T-cell (primary cell): ENCODE results near the gene BDH2. TPM values are rescaled to one million over a fixed set of nuclear protein-coding genes. Genes with fewer than 3 reads are reported as not detected.

Source experiments
- ATAC-seq, 4 experiments: fragments of 200-7000 bp in 3 of 4; fragments of 150-1000 bp in 1 of 4; cut with Tn5 transposase; replicated peaks in 1 of 4; 1 replicate in 3 of 4; 2 replicates in 1 of 4; pipeline ENCODE4 v1.10.0; 2021; ENCODE audit warnings: moderate library complexity in 3 of 4, mild to moderate bottlenecking in 2 of 4, moderate number of reproducible peaks in 1 of 4
- CTCF ChIA-PET, 2 donors: fragments of 300-600 bp; sonication (Branson Sonifier 250); formaldehyde crosslinking; loops; one replicate each; lab custom pipeline; 2022; ENCODE audit warnings: antibody characterized with exemption in 2 of 2; lab: Charles Lee
- POLR2A ChIA-PET, 2 donors: fragments of 300-600 bp; sonication (Branson Sonifier 250); formaldehyde crosslinking; loops; one replicate each; lab custom pipeline; 2022; ENCODE audit warnings: antibody characterized with exemption in 2 of 2; lab: Charles Lee
- DNase-seq, 35 experiments: peaks; one replicate each; pipeline versions ENCODE4 v3.0.0 to v3.0.0-alpha.2; 2013 to 2023
- H3K27ac ChIP-seq: one replicate; pipeline ENCODE4 v1.5.1; 2013; ENCODE audit warnings: low read length
- H3K27me3 ChIP-seq, 2 experiments: replicated peaks in 1 of 2; 1 replicate in 1 of 2; 2 replicates in 1 of 2; pipeline versions ENCODE4 v1.6.1 to v1.7.0; 2013; ENCODE audit warnings: low read length in 1 of 2, mixed read lengths in 1 of 2; ENCODE audit not compliant: control insufficient read depth in 2 of 2, insufficient read depth in 2 of 2; ENCODE audit errors: extremely low read depth in 1 of 2
- H3K36me3 ChIP-seq, 2 donors: 1 replicate in 1 of 2; 2 replicates in 1 of 2; pipeline versions ENCODE4 v1.6.1 to v1.7.0; 2013; ENCODE audit warnings: low read length in 1 of 2; ENCODE audit not compliant: control insufficient read depth in 2 of 2, insufficient read depth in 1 of 2; ENCODE audit errors: extremely low read depth in 1 of 2
- H3K4me1 ChIP-seq, 2 experiments: 1 replicate in 1 of 2; 2 replicates in 1 of 2; pipeline versions ENCODE4 v1.6.1 to v1.7.0; 2013; ENCODE audit warnings: low read length in 2 of 2, mixed read lengths in 1 of 2; ENCODE audit not compliant: insufficient read depth in 2 of 2, control insufficient read depth in 1 of 2; ENCODE audit errors: extremely low read depth in 1 of 2
- H3K4me3 ChIP-seq, 2 donors: 1 replicate in 1 of 2; 2 replicates in 1 of 2; pipeline versions ENCODE4 v1.5.1 to v1.7.0; 2013; ENCODE audit warnings: mild to moderate bottlenecking in 2 of 2, low read length in 1 of 2, moderate library complexity in 1 of 2; ENCODE audit not compliant: control insufficient read depth in 1 of 2; ENCODE audit errors: extremely low read depth in 1 of 2
- H3K9me3 ChIP-seq: 2 replicates; pipeline ENCODE4 v1.7.0; 2013
- H3K27ac Mint-ChIP-seq, 2 donors: one replicate each; pipeline ENCODE4 v1.8.0; 2020 to 2021; ENCODE audit warnings: mild to moderate bottlenecking in 2 of 2, mixed read lengths in 2 of 2
- H3K27me3 Mint-ChIP-seq, 2 donors: one replicate each; pipeline ENCODE4 v1.8.0; 2021 to 2022; ENCODE audit warnings: mixed read lengths in 2 of 2
- H3K36me3 Mint-ChIP-seq: one replicate; pipeline ENCODE4 v1.8.0; 2021; ENCODE audit warnings: mixed read lengths
- H3K4me1 Mint-ChIP-seq, 3 donors: one replicate each; pipeline ENCODE4 v1.8.0; 2020 to 2022; ENCODE audit warnings: mixed read lengths in 3 of 3, mild to moderate bottlenecking in 1 of 3
- H3K4me3 Mint-ChIP-seq, 3 donors: one replicate each; pipeline ENCODE4 v1.8.0; 2020 to 2022; ENCODE audit warnings: mild to moderate bottlenecking in 3 of 3, mixed read lengths in 3 of 3, moderate library complexity in 3 of 3
- H3K9me3 Mint-ChIP-seq, 3 donors: one replicate each; pipeline ENCODE4 v1.8.0; 2020 to 2022; ENCODE audit warnings: mixed read lengths in 3 of 3
- WGBS: methylation state at CpG from one replicate; pipeline ENCODE4 v1.1.5; 2013; ENCODE audit warnings: missing lambda C conversion rate; ENCODE audit not compliant: insufficient coverage; 5-methylcytosine and 5-hydroxymethylcytosine counted together
- total RNA-seq, 35 experiments: library from RNA in 6 of 35; stranded (reverse) in 6 of 35; fragments of 120-200 nt in 1 of 35; gene quantifications; one replicate each; pipeline versions ENCODE4 v1.2.1 to v1.2.4 and lab custom pipeline; 2013 to 2026

The BDH2 gene
- total RNA-seq, 5 donors from 2014 or later (not counting 1 experiment from before 2014, with no cell fraction given), result 11.4 to 22.6 (median 18.5) TPM

GRCh38 chr4:103046416-103047290 is 53.0 kb downstream of the BDH2 start:
- H3K4me1 Mint-ChIP-seq, result peaks cover 0 to 6% (median 2%) of the 10 kb centered on the region in 3 donors
- Histone ChIP-seq H3K27me3 (no peaks in the 10 kb centered on the region), H3K4me1 (no peaks in the 10 kb centered on the region), H3K36me3 (peaks cover 0 to 33% of the 10 kb centered on the region in 2 donors), H3K9me3 (no peaks in the 10 kb centered on the region), H3K4me3 (no peak overlapping the region), H3K27ac (no peak overlapping the region)
- CTCF ChIA-PET, result interaction anchor here (0.6 to 4.4 kb wide), 9 partner anchors 26 to 208 kb away, joined by 3 to 29 read pairs (median 3); no protein-coding TSS in a partner anchor
- POLR2A ChIA-PET, result no interaction called here
- no peaks in the 10 kb centered on the region for H3K27me3 Mint-ChIP-seq
- DNase-seq, result peak in 32 of 35 experiments; percentile 3 to 68 (median 21)
- H3K36me3 Mint-ChIP-seq, result peaks cover 50% of the 10 kb centered on the region
- ATAC-seq, result peak; percentile 94 to 99 (median 96)
- 40% methylated on average over 2 of the region's 5 CpGs for WGBS
- H3K27ac Mint-ChIP-seq, result peak overlapping the region in 1 of 2 donors; percentile 34
- no peaks in the 10 kb centered on the region for H3K9me3 Mint-ChIP-seq
- no peak overlapping the region for H3K4me3 Mint-ChIP-seq

DNA sequence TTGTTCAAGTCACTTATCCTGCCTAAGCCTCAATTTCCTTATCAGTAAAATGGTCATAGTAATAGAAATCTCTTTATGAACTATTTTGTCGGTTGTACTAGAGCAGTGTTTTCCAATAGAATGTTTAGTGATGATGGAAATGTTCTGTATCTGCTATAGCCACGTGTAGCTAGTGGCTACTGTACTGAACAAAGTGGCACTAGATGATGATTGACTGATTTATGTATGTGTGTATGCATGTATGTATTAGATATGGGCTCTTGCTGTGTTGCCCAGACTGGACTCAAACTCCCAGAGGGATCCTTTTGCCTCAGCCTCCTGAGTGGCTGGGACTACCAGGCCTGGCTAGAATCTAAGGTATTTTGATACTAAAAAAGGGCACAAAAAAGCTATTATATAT is 55.5 kb downstream of the BDH2 start:
- H3K9me3 Mint-ChIP-seq, result no peaks in the 10 kb centered on the region
- H3K36me3 ChIP-seq, result peaks cover 0 to 26% of the 10 kb centered on the region in 2 donors
- no peak overlapping the region for H3K27ac ChIP-seq
- H3K27me3 ChIP-seq, result no peaks in the 10 kb centered on the region
- H3K36me3 Mint-ChIP-seq, result peaks cover 44% of the 10 kb centered on the region
- no peak for ATAC-seq
- H3K4me3 Mint-ChIP-seq, result no peak overlapping the region
- no peak overlapping the region for H3K27ac Mint-ChIP-seq
- ChIA-PET POLR2A (interaction anchor here in 1 of 2 donors (0.5 to 1.2 kb wide), 3 partner anchors 16 to 199 kb away, joined by 3 read pairs; partner anchors contain the start of gene SLC9B1), CTCF (interaction anchor here (0.7 to 4.4 kb wide), 9 partner anchors 8 to 56 kb away, joined by 3 to 29 read pairs (median 3); partner anchors contain the start of gene BDH2 (in 1 of the 2))
- no CpG with 5 or more reads among the region's 2 CpGs for WGBS
- peaks cover 0 to 6% (median 2%) of the 10 kb centered on the region in 3 donors for H3K4me1 Mint-ChIP-seq
- no peaks in the 10 kb centered on the region for H3K4me1 ChIP-seq
- DNase-seq, result no peak
- no peaks in the 10 kb centered on the region for H3K9me3 ChIP-seq
- H3K27me3 Mint-ChIP-seq, result no peaks in the 10 kb centered on the region
- no peak overlapping the region for H3K4me3 ChIP-seq

DNA sequence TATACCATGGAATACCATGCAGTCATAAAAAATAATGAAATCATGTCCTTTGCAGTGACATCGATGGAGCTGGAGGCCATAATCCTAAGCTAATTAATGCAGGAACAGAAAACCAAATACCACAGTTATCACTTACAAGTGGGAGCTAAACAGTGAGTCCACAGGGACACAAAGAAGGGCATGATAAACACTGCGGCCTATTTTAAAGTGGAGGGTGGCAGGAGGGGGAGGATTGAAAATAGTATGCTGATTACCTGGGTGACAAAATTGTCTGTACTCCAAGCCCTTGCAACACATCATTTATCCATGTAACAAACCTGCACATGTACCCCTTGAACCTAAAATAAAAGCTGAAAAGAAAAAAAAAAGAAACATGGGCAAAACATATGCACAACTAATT is 63.5 kb downstream of the BDH2 start:
- H3K4me3 Mint-ChIP-seq, result no peak overlapping the region
- no peaks in the 10 kb centered on the region for H3K9me3 ChIP-seq
- WGBS, result no CpG with 5 or more reads among the region's 2 CpGs
- POLR2A ChIA-PET, result interaction anchor here in 1 of 2 donors (0.7 kb wide), 1 partner anchor 1863 kb away, joined by 3 read pairs; no protein-coding TSS in a partner anchor
- H3K36me3 Mint-ChIP-seq, result peaks cover 26% of the 10 kb centered on the region
- CTCF ChIA-PET, result interaction anchor here in 1 of 2 donors (0.6 kb wide), 1 partner anchor 16 kb away, joined by 5 read pairs; no protein-coding TSS in a partner anchor
- no peaks in the 10 kb centered on the region for H3K4me1 ChIP-seq
- H3K4me1 Mint-ChIP-seq, result peaks cover 0 to 2% (median 0%) of the 10 kb centered on the region in 3 donors
- H3K9me3 Mint-ChIP-seq, result no peaks in the 10 kb centered on the region
- no peak overlapping the region for H3K27ac ChIP-seq
- H3K27me3 Mint-ChIP-seq, result no peaks in the 10 kb centered on the region
- no peaks in the 10 kb centered on the region for H3K27me3 ChIP-seq
- DNase-seq (no peak), ATAC-seq (no peak)
- H3K27ac Mint-ChIP-seq, result no peak overlapping the region
- no peak overlapping the region for H3K4me3 ChIP-seq
- H3K36me3 ChIP-seq, result no peaks in the 10 kb centered on the region

DNA sequence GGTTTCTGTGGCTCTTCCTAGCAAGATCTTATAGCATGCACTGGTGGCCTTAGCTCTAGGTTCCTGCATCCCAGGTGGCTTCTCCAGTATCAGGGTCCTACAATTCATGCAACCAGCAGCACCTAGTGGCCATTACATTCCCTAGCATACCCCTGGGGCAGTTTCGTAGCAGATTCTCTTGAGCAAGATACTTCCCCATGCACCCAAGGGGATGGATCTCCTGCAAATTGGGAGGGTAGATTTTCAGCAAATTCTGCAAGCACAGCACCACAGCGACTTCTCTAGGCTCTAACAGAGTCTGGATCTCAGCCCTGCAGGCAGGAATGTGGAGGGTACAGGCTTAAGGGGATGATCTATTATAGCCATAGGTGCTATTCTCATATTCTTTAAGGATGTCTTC is 67.1 kb downstream of the BDH2 start:
- no CpG with 5 or more reads among the region's 2 CpGs for WGBS

DNA sequence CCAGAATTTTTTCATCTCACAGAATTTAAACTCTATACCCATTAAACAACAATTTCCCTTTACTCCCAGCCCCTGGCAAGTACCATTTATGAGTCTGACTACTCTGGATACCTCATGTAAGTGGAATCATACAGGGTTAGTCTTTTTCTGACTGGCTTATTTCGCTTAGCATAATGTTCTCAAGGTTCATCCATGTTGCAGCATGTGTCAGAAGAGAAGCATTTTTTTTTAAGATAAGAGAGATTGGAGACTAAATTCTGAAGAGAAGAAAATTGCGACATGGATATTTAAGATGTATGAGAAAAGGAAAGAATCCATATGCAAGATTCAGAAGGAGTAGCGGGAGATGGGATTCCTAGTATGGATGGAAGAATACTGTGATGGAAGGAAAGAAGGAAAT is 68.8 kb downstream of the BDH2 start:
- ATAC-seq (no peak), DNase-seq (no peak)
- 100% methylated on average over 2 of the region's 3 CpGs for WGBS
- CTCF ChIA-PET, result no interaction called here
- no peaks in the 10 kb centered on the region for H3K4me1 ChIP-seq
- no peaks in the 10 kb centered on the region for H3K9me3 ChIP-seq
- Mint-ChIP-seq H3K9me3 (no peaks in the 10 kb centered on the region), H3K4me1 (peaks cover 0 to 2% (median 0%) of the 10 kb centered on the region in 3 donors), H3K27me3 (no peaks in the 10 kb centered on the region), H3K36me3 (peaks cover 30% of the 10 kb centered on the region), H3K27ac (no peak overlapping the region), H3K4me3 (no peak overlapping the region)
- POLR2A ChIA-PET, result no interaction called here
- no peak overlapping the region for H3K4me3 ChIP-seq
- H3K36me3 ChIP-seq, result no peaks in the 10 kb centered on the region
- H3K27me3 ChIP-seq, result no peaks in the 10 kb centered on the region
- no peak overlapping the region for H3K27ac ChIP-seq

More for the DNA sequence above, 67.1 kb downstream of the BDH2 start:
- ChIA-PET POLR2A (no interaction called here), CTCF (interaction anchor here in 1 of 2 donors (1.2 to 1.3 kb wide), 2 partner anchors 59 to 67 kb away, joined by 3 to 5 read pairs; partner anchors contain the start of gene BDH2)
- H3K27ac ChIP-seq, result no peak overlapping the region
- H3K4me1 ChIP-seq, result no peaks in the 10 kb centered on the region
- Mint-ChIP-seq H3K27ac (no peak overlapping the region), H3K9me3 (no peaks in the 10 kb centered on the region), H3K36me3 (peaks cover 40% of the 10 kb centered on the region), H3K4me1 (peaks cover 0 to 2% (median 0%) of the 10 kb centered on the region in 3 donors), H3K27me3 (no peaks in the 10 kb centered on the region), H3K4me3 (no peak overlapping the region)
- ATAC-seq (peak in 1 of 4 experiments; percentile 38), DNase-seq (peak in 1 of 35 experiments; percentile 17)
- no peak overlapping the region for H3K4me3 ChIP-seq
- no peaks in the 10 kb centered on the region for H3K36me3 ChIP-seq
- H3K9me3 ChIP-seq, result no peaks in the 10 kb centered on the region
- no peaks in the 10 kb centered on the region for H3K27me3 ChIP-seq

DNA sequence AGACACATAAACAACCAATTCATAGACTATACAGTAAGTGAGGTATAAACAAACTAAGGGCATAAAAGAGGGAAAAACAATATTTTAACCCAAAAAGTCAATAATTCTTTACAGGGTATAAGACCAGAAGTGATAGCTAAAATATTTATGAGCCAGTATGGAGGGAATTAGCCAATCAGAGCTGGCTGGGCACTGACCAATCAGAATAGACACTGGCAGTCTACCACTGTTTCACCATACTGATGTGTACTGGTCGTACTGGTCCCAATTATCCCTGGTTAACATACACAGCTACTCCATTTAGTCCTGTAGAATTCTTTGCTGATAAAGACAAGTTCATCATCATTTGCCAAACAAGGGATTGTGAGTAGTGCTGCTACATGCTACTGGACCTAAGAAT is 70.3 kb downstream of the BDH2 start:
- ATAC-seq (no peak), DNase-seq (no peak)
- H3K27ac ChIP-seq, result no peak overlapping the region
- no peak overlapping the region for H3K27ac Mint-ChIP-seq
- H3K9me3 ChIP-seq, result no peaks in the 10 kb centered on the region
- H3K36me3 ChIP-seq, result no peaks in the 10 kb centered on the region
- H3K4me3 Mint-ChIP-seq, result no peak overlapping the region
- peaks cover 25% of the 10 kb centered on the region for H3K36me3 Mint-ChIP-seq
- no CpG with 5 or more reads among the region's 1 CpG for WGBS
- POLR2A ChIA-PET, result interaction anchor here in 1 of 2 donors (0.9 kb wide), 1 partner anchor 9 kb away, joined by 6 read pairs; no protein-coding TSS in a partner anchor
- CTCF ChIA-PET, result interaction anchor here (0.6 to 1.1 kb wide), 2 partner anchors 21 to 605 kb away, joined by 3 read pairs; no protein-coding TSS in a partner anchor
- H3K4me1 ChIP-seq, result no peaks in the 10 kb centered on the region
- no peaks in the 10 kb centered on the region for H3K27me3 ChIP-seq
- peaks cover 0 to 2% (median 0%) of the 10 kb centered on the region in 3 donors for H3K4me1 Mint-ChIP-seq
- no peaks in the 10 kb centered on the region for H3K27me3 Mint-ChIP-seq
- H3K4me3 ChIP-seq, result no peak overlapping the region
- no peaks in the 10 kb centered on the region for H3K9me3 Mint-ChIP-seq
